SK-N-SH (cell line): Measurements from ENCODE around the gene TSFM. TPM values are rescaled to one million over a fixed set of nuclear protein-coding genes. Genes with fewer than 3 reads are reported as not detected.

Experiments used
- CTCF ChIA-PET: fragments of 300-600, 350-600 bp; formaldehyde crosslinking; extraction: SDS; loops from one replicate; lab custom pipeline; 2021; lab: Yijun Ruan, JAX
- POLR2A ChIA-PET: fragments of 350-600 bp; sonication (Branson Sonifier 250); formaldehyde crosslinking; extraction: SDS; loops from one replicate; lab custom pipeline; 2020; ENCODE audit warnings: antibody characterized with exemption, inconsistent platforms; lab: Yijun Ruan, JAX
- DNase-seq: peaks from one replicate; pipeline ENCODE4 v3.0.0; 2012
- H2AFZ ChIP-seq: fragments of 200-600 bp; sonication (generic); 2 replicates; pipeline ENCODE4 v1.8.1; 2016; ENCODE audit warnings: antibody characterized with exemption, mild to moderate bottlenecking, low read depth
- H3F3A ChIP-seq: fragments of 200-600 bp; sonication (generic); replicated peaks from 2 replicates; pipeline ENCODE3; 2016; ENCODE audit warnings: antibody characterized with exemption, mild to moderate bottlenecking; ENCODE audit not compliant: insufficient read depth
- H3K27ac ChIP-seq, 2 experiments: fragments of 200-500 bp in 1 of 2; fragments of 200-600 bp in 1 of 2; sonication (Bioruptor generic) in 1 of 2; sonication (generic), shearing (Covaris generic) in 1 of 2; 2 replicates each; pipeline versions ENCODE4 v1.5.1 to v1.6.1; 2014 to 2016; ENCODE audit warnings: low read depth in 2 of 2, inconsistent platforms in 1 of 2, low read length in 1 of 2, mild to moderate bottlenecking in 1 of 2, mixed read lengths in 1 of 2
- H3K27me3 ChIP-seq: fragments of 200-600 bp; sonication (generic), shearing (Covaris generic); 2 replicates; pipeline ENCODE4 v1.6.1; 2016; ENCODE audit warnings: mixed run types; ENCODE audit not compliant: insufficient read depth
- H3K36me3 ChIP-seq, 2 experiments: fragments of 200-500 bp in 1 of 2; fragments of 200-600 bp in 1 of 2; sonication (Bioruptor generic) in 1 of 2; sonication (generic) in 1 of 2; replicated peaks in 1 of 2; 2 replicates each; pipeline versions ENCODE3 to v1.5.1; 2014 to 2016; ENCODE audit warnings: low read length in 1 of 2, mild to moderate bottlenecking in 1 of 2; ENCODE audit not compliant: insufficient read depth in 2 of 2, control insufficient read depth in 1 of 2
- H3K4me1 ChIP-seq, 2 experiments: fragments of 200-500 bp in 1 of 2; fragments of 200-600 bp in 1 of 2; sonication (Bioruptor generic) in 1 of 2; sonication (generic), shearing (Covaris generic) in 1 of 2; 2 replicates each; pipeline versions ENCODE4 v1.5.1 to v1.6.1; 2014 to 2016; ENCODE audit warnings: low read depth in 1 of 2, low read length in 1 of 2, mixed run types in 1 of 2; ENCODE audit not compliant: insufficient read depth in 2 of 2, control insufficient read depth in 1 of 2
- H3K4me2 ChIP-seq: fragments of 200-600 bp; sonication (generic), shearing (Covaris generic); 2 replicates; pipeline ENCODE4 v1.6.1; 2017; ENCODE audit warnings: mixed run types
- H3K4me3 ChIP-seq, 2 experiments: fragments of 200-500 bp in 1 of 2; fragments of 200-600 bp in 1 of 2; sonication (Bioruptor generic) in 1 of 2; sonication (generic), shearing (Covaris generic) in 1 of 2; 2 replicates each; pipeline versions ENCODE4 v1.5.1 to v1.8.1; 2014 to 2016; ENCODE audit warnings: low read depth in 2 of 2, inconsistent platforms in 1 of 2, low read length in 1 of 2, mild to moderate bottlenecking in 1 of 2, mixed read lengths in 1 of 2, moderate library complexity in 1 of 2
- H3K79me2 ChIP-seq: fragments of 200-600 bp; sonication (generic); 2 replicates; pipeline ENCODE4 v1.8.1; 2017; ENCODE audit warnings: mild to moderate bottlenecking; ENCODE audit not compliant: insufficient read depth
- H3K9ac ChIP-seq: fragments of 200-600 bp; sonication (generic); 2 replicates; pipeline ENCODE4 v1.6.1; 2017; ENCODE audit warnings: mixed run types
- H3K9me2 ChIP-seq: fragments of 200-600 bp; sonication (generic); 2 replicates; pipeline ENCODE4 v1.6.1; 2017; ENCODE audit warnings: mixed run types
- H3K9me3 ChIP-seq: fragments of 200-600 bp; sonication (generic); 2 replicates; pipeline ENCODE4 v1.6.1; 2017; ENCODE audit warnings: mixed run types, mild to moderate bottlenecking, moderate library complexity
- H4K20me1 ChIP-seq: fragments of 200-600 bp; sonication (generic); 2 replicates; pipeline ENCODE4 v1.6.1; 2017; ENCODE audit warnings: mild to moderate bottlenecking, mixed run types; ENCODE audit not compliant: insufficient read depth
- CTCF ChIP-seq: fragments of 200-600 bp; sonication (generic); IDR thresholded peaks from 2 replicates; pipeline ENCODE4 v1.6.1; 2017; ENCODE audit warnings: antibody characterized with exemption, mild to moderate bottlenecking, moderate library complexity
- JUND ChIP-seq: IDR thresholded peaks from 2 replicates; pipeline ENCODE4 v1.4.0; 2012
- NFIC ChIP-seq: IDR thresholded peaks from 2 replicates; pipeline ENCODE4 v1.4.0; 2012; ENCODE audit warnings: borderline replicate concordance
- NRF1 ChIP-seq: IDR thresholded peaks from 2 replicates; pipeline ENCODE4 v1.6.1; 2012; ENCODE audit warnings: low read depth, mild to moderate bottlenecking, low read length
- RAD21 ChIP-seq: IDR thresholded peaks from 2 replicates; pipeline ENCODE4 v1.6.1; 2012; ENCODE audit warnings: mild to moderate bottlenecking, low read length
- RXRA ChIP-seq: IDR thresholded peaks from 2 replicates; pipeline ENCODE4 v1.4.0; 2012; ENCODE audit warnings: low read depth, mild to moderate bottlenecking, borderline replicate concordance
- TAF1 ChIP-seq: IDR thresholded peaks from 2 replicates; pipeline ENCODE4 v1.6.1; 2012; ENCODE audit warnings: low read depth, mild to moderate bottlenecking, low read length, moderate library complexity, borderline replicate concordance
- WGBS: methylation state at CpG from one replicate; pipeline ENCODE4 v1.1.6; 2017; ENCODE audit warnings: low lambda C conversion rate; 5-methylcytosine and 5-hydroxymethylcytosine counted together
- polyA plus RNA-seq, 3 experiments: library from polyadenylated mRNA; depleted of rRNA; stranded (reverse); fragments of >200 nt; gene quantifications; 2 replicates each; pipeline ENCODE4 v1.2.3, GENCODE V29; 2012

The TSFM gene
- polyA plus RNA-seq, 1 of the 3 experiments (the other 2 are of a cell fraction), result 28.7 TPM

- no peak overlapping the region for H3K9ac ChIP-seq
- H3K9me3 ChIP-seq, result no peaks in the 10 kb centered on the region
- H3K4me2 ChIP-seq, result no peak overlapping the region
- no peak overlapping the region for H3K4me3 ChIP-seq
- ChIA-PET CTCF (interaction anchor here (0.8 to 2.0 kb wide), 10 partner anchors 9 to 175 kb away, joined by 3 to 11 read pairs (median 4); partner anchors contain the start of genes TSFM and TSPAN31), POLR2A (interaction anchor here (0.9 to 1.4 kb wide), 2 partner anchors 10 to 13 kb away, joined by 3 to 5 read pairs; partner anchors contain the start of genes EEF1AKMT3 and METTL1)
- H3K79me2 ChIP-seq, result no peaks in the 10 kb centered on the region; the same call in 1 of the 2 replicates
- TF ChIP-seq JUND (no peak), NRF1 (no peak)
- WGBS, result 93% methylated on average over 22 of the region's 25 CpGs
- H3K36me3 ChIP-seq, result peaks cover 3 to 20% of the 10 kb centered on the region in 2 experiments
- peaks cover 7% of the 10 kb centered on the region for H4K20me1 ChIP-seq
- peaks cover 0 to 19% of the 10 kb centered on the region in 2 experiments; a peak in 3 of 4 replicates for H3K4me1 ChIP-seq
- H3K9me2 ChIP-seq, result no peaks in the 10 kb centered on the region
- H3K27me3 ChIP-seq, result no peaks in the 10 kb centered on the region
- H3F3A ChIP-seq, result peaks cover 15% of the 10 kb centered on the region
- H2AFZ ChIP-seq, result no peak overlapping the region
- no peak for DNase-seq
- H3K27ac ChIP-seq, result no peak overlapping the region
Observed at GRCh38 chr12:57758552-57759359, 23.8 kb upstream of the TSFM start.

- CTCF ChIA-PET, result interaction anchor here (0.6 to 2.0 kb wide), 15 partner anchors 8 to 176 kb away, joined by 3 to 11 read pairs (median 3); partner anchors contain the start of genes TSFM and TSPAN31
- POLR2A ChIA-PET, result interaction anchor here (0.5 to 1.4 kb wide), 3 partner anchors 9 to 13 kb away, joined by 3 to 5 read pairs (median 3); partner anchors contain the start of genes EEF1AKMT3 and METTL1
- no peak overlapping the region for H2AFZ ChIP-seq
- no peak overlapping the region for H3K9ac ChIP-seq
- no peak overlapping the region for H3K4me3 ChIP-seq
- WGBS, result 26% methylated on average over 3 of the region's 3 CpGs
- TF ChIP-seq RXRA (no peak), CTCF (peak; percentile 59), TAF1 (no peak), NFIC (no peak), JUND (no peak), RAD21 (0 out of 2 replicates have a peak, but pooled peaks have one; percentile 9), NRF1 (no peak)
- peaks cover 7% of the 10 kb centered on the region for H4K20me1 ChIP-seq
- peaks cover 0 to 12% of the 10 kb centered on the region in 2 experiments; a peak in 2 of 4 replicates for H3K4me1 ChIP-seq
- H3K9me2 ChIP-seq, result no peaks in the 10 kb centered on the region
- H3F3A ChIP-seq, result peaks cover 11% of the 10 kb centered on the region
- H3K9me3 ChIP-seq, result no peaks in the 10 kb centered on the region
- H3K4me2 ChIP-seq, result no peak overlapping the region
- H3K79me2 ChIP-seq, result no peaks in the 10 kb centered on the region; the same call in 1 of the 2 replicates
- no peak overlapping the region for H3K27ac ChIP-seq
- peak; percentile 66 for DNase-seq
- peaks cover 3 to 20% of the 10 kb centered on the region in 2 experiments for H3K36me3 ChIP-seq
- no peaks in the 10 kb centered on the region for H3K27me3 ChIP-seq
Observed at GRCh38 chr12:57759360-57759980, 23.1 kb upstream of the TSFM start.
